Heart left ventricle (tissue), 13 donors: ENCODE measurements around the gene GALNT12.

Source experiments
- POLR2A ChIP-seq, 2 donors: fragments of 450-650 bp; IDR thresholded peaks; one replicate each; pipeline ENCODE4 v1.6.1; 2017; ENCODE audit warnings: antibody characterized with exemption in 2 of 2, mild to moderate bottlenecking in 2 of 2, moderate library complexity in 2 of 2
- TF ChIP-seq, protein P1 (sequence below), 12 donors: fragments of 200-600 bp; sonication (generic) in 4 of 12; IDR thresholded peaks; one replicate each; pipeline versions ENCODE4 v1.5.0 to v1.8.0; 2018 to 2022; ENCODE audit warnings: antibody characterized with exemption in 12 of 12, mild to moderate bottlenecking in 5 of 12
- donor health status: ischemic (EF 13 %, LVEDD 7.1; RV severe dilation, severe dysfunction).
- donor health status: DM: no; HTN: yes; CAD: no.
- donor health status: DM: no; HTN: no; CAD: no.
- donor health status: ischemic (EF 25% LVEDD 6.9; RV normal size, moderate dysfunction).
- donor health status: ischemic (EF 25% LVEDD 5.7; RV mildly dilated, moderate dysfunction).
- donor health status: ischemic (EF 35%, LVEDD 5.7; RV mildly dilated, moderate dysfunction).
- donor health status: nonischemic (EF 11% LVEDD 7.7; RV severe dilation, severe dysfunction).
- donor health status: DM: yes; HTN: yes; CAD: no.
- donor health status: PGD.
- donor health status: ischemic (EF 29% LVEDD 5.4; RV normal size, mild dysfunction).
- donor health status: nonischemic (EF 23%, LVEDD 6.1; RV moderate dilation, normal function).

DNA sequence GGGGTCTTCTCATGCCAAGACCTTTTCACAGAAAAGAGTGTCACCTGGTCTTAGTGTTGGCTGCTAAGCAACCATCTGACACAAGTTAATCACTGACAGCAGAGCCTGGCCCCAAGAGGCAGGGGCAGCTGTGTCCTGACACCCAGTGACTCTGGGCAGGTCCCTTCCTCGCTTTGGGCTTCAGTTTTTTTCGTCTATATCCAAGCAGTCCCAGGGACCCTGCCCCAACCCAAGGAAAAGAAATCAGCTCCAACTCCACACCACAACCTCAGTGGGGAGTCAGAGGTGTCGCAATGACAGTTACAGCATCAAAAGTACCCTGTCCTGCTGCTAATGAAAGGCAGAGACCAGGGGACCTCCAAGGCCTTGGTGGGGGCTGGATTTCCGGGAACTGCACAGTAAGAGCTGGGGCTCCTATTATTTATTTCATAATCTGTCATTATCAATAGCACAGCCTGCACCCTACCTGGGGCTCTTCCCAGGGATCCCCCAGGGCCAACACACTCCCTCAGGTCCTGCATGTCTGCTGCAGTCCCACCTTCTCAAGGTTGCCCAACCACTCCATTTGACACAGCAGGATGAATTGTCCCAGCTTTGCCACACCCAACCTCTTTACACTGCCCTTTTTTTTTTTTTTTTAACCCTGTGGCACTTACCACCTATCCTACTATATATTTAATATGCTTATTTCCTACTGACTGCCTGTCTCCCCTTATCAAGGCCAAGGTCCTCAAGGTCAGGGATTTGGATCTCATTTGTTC is 20.5 kb upstream of the GALNT12 start:
- TF ChIP-seq, protein P1, sequence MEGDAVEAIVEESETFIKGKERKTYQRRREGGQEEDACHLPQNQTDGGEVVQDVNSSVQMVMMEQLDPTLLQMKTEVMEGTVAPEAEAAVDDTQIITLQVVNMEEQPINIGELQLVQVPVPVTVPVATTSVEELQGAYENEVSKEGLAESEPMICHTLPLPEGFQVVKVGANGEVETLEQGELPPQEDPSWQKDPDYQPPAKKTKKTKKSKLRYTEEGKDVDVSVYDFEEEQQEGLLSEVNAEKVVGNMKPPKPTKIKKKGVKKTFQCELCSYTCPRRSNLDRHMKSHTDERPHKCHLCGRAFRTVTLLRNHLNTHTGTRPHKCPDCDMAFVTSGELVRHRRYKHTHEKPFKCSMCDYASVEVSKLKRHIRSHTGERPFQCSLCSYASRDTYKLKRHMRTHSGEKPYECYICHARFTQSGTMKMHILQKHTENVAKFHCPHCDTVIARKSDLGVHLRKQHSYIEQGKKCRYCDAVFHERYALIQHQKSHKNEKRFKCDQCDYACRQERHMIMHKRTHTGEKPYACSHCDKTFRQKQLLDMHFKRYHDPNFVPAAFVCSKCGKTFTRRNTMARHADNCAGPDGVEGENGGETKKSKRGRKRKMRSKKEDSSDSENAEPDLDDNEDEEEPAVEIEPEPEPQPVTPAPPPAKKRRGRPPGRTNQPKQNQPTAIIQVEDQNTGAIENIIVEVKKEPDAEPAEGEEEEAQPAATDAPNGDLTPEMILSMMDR (IDR thresholded peaks at IDR 0.05): no peak
- TF ChIP-seq POLR2A (IDR thresholded peaks at IDR 0.05): no peak
